PC-3 (cell line): ENCODE measurements around the gene RGL2. TPM values are rescaled to one million over a fixed set of nuclear protein-coding genes. Genes with fewer than 3 reads are reported as not detected.

Experiments used
- ATAC-seq: fragments of 200-7000 bp; cut with Tn5 transposase; 2 replicates; pipeline ENCODE4 v1.9.1; 2020; ENCODE audit warnings: mild to moderate bottlenecking, moderate library complexity
- BruUV-seq: library from RNA; stranded (reverse); fragments of 400-500 nt; replicated peaks from 2 replicates; lab custom pipeline; 2021; lab: Mats Ljungman, UMichigan
- CTCF ChIA-PET: fragments of 300-600 bp; sonication (Branson Sonifier 250); formaldehyde crosslinking; loops from one replicate; lab custom pipeline; 2022; ENCODE audit warnings: antibody characterized with exemption; lab: Charles Lee
- POLR2A ChIA-PET: fragments of 300-600 bp; sonication (Branson Sonifier 250); formaldehyde crosslinking; loops from one replicate; lab custom pipeline; 2022; ENCODE audit warnings: antibody characterized with exemption; ENCODE audit not compliant: unreplicated experiment; lab: Charles Lee
- DNase-seq: peaks from one replicate; pipeline ENCODE4 v3.0.0-alpha.2; 2015
- H2AFZ ChIP-seq: fragments of 300-600 bp; sonication (generic); 2 replicates; pipeline ENCODE4 v1.6.0; 2016; ENCODE audit warnings: antibody characterized with exemption, low read length
- H3F3A ChIP-seq: fragments of 300-600 bp; sonication (generic); one replicate; pipeline ENCODE4 v1.6.0; 2017; ENCODE audit warnings: antibody characterized with exemption, low read length, control low read depth, mild to moderate bottlenecking; ENCODE audit not compliant: unreplicated experiment
- H3K27ac ChIP-seq: fragments of 300-600 bp; sonication (generic); 2 replicates; pipeline ENCODE4 v1.5.1; 2016; ENCODE audit warnings: mild to moderate bottlenecking, low read length
- H3K27me3 ChIP-seq: fragments of 300-600 bp; sonication (generic); 2 replicates; pipeline ENCODE4 v1.6.1; 2016; ENCODE audit warnings: low read length, mixed read lengths
- H3K36me3 ChIP-seq: fragments of 300-600 bp; sonication (generic); 2 replicates; pipeline ENCODE4 v1.6.1; 2016; ENCODE audit warnings: low read depth, mixed run types, low read length, mixed read lengths
- H3K4me1 ChIP-seq: fragments of 300-600 bp; sonication (generic); 2 replicates; pipeline ENCODE4 v1.5.1; 2016; ENCODE audit warnings: low read length; ENCODE audit not compliant: insufficient read depth
- H3K4me2 ChIP-seq: fragments of 300-600 bp; sonication (generic); 2 replicates; pipeline ENCODE4 v1.6.0; 2016; ENCODE audit warnings: low read length
- H3K4me3 ChIP-seq: fragments of 300-600 bp; sonication (generic); 2 replicates; pipeline ENCODE4 v1.5.1; 2016; ENCODE audit warnings: mild to moderate bottlenecking, low read length, mixed read lengths
- H3K79me2 ChIP-seq: fragments of 300-600 bp; sonication (generic); 2 replicates; pipeline ENCODE4 v1.6.1; 2017; ENCODE audit warnings: low read length, mixed read lengths
- H3K9ac ChIP-seq: fragments of 300-600 bp; sonication (generic); 2 replicates; pipeline ENCODE4 v1.6.0; 2016; ENCODE audit warnings: mild to moderate bottlenecking, low read length
- H3K9me2 ChIP-seq: fragments of 300-600 bp; sonication (generic); replicated peaks from 2 replicates; pipeline ENCODE4 v1.6.1; 2016; ENCODE audit warnings: mixed run types, low read length, mixed read lengths
- H3K9me3 ChIP-seq: fragments of 300-600 bp; sonication (generic); 2 replicates; pipeline ENCODE4 v1.6.1; 2016; ENCODE audit warnings: low read length, mixed read lengths
- H4K20me1 ChIP-seq: fragments of 300-600 bp; sonication (generic); 2 replicates; pipeline ENCODE4 v1.6.1; 2016; ENCODE audit warnings: low read length, mixed read lengths
- EZH2 ChIP-seq: fragments of 300-600 bp; sonication (generic); IDR thresholded peaks from one replicate; pipeline ENCODE4 v1.6.1; 2017; ENCODE audit warnings: antibody characterized with exemption, mild to moderate bottlenecking, low read length; ENCODE audit not compliant: unreplicated experiment
- EZH2phosphoT487 ChIP-seq: fragments of 300-600 bp; sonication (generic); IDR thresholded peaks from 2 replicates; pipeline ENCODE4 v1.6.1; 2018; ENCODE audit warnings: mild to moderate bottlenecking, antibody characterized with exemption, low read length, borderline replicate concordance
- intact Hi-C: fragments of 100-400 bp; cut with micrococcal nuclease; formaldehyde crosslinking; loops from 2 replicates; pipeline ENCODE4 v1.9.0; 2023
- total RNA-seq: library from RNA; depleted of rRNA; stranded (reverse); fragments of >200 nt; gene quantifications from 2 replicates; pipeline ENCODE4 v1.2.3, GENCODE V29; 2014
- TF ChIP-seq, protein P1 (sequence below): fragments of 300-600 bp; sonication (generic); conservative IDR thresholded peaks from 2 replicates; pipeline ENCODE4 v1.5.1; 2017; ENCODE audit warnings: antibody characterized with exemption, low read depth, mild to moderate bottlenecking, low read length

Gene RGL2
- total RNA-seq, 1 experiment from 2014 or later = 34.9 TPM

DNA sequence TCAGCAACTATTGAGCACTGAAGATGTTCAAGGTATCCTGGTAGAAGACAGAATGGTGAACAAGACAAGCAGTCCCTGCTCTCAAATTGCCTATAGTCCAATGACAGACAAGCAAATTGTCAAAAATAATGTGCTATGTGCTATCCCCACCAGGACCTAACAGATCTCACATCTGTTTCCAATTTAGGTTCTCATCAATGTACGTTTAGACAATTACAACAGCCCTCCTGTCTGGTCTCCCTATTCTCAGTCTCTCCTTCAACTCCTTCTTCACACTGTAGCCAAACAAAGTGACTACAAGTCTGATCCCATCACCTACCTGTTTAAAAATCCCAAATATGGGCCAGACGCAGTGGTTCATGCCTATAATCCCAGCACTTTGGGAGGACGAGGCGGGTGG, 7.6 kb upstream of the RGL2 start:
- Histone ChIP-seq H2AFZ (no peak overlapping the region), H3K4me3 (no peak overlapping the region), H3F3A (no peaks in the 10 kb centered on the region), H3K9ac (no peak overlapping the region), H3K79me2 (peaks cover 27% of the 10 kb centered on the region), H3K9me2 (no peaks in the 10 kb centered on the region), H4K20me1 (no peaks in the 10 kb centered on the region), H3K4me1 (no peaks in the 10 kb centered on the region), H3K27me3 (no peaks in the 10 kb centered on the region), H3K9me3 (no peaks in the 10 kb centered on the region), H3K4me2 (no peak overlapping the region), H3K36me3 (peaks cover 7% of the 10 kb centered on the region), H3K27ac (no peak overlapping the region)
- no TSS peak for BruUV-seq
- no peak for TF ChIP-seq EZH2phosphoT487
- TF ChIP-seq, protein P1, sequence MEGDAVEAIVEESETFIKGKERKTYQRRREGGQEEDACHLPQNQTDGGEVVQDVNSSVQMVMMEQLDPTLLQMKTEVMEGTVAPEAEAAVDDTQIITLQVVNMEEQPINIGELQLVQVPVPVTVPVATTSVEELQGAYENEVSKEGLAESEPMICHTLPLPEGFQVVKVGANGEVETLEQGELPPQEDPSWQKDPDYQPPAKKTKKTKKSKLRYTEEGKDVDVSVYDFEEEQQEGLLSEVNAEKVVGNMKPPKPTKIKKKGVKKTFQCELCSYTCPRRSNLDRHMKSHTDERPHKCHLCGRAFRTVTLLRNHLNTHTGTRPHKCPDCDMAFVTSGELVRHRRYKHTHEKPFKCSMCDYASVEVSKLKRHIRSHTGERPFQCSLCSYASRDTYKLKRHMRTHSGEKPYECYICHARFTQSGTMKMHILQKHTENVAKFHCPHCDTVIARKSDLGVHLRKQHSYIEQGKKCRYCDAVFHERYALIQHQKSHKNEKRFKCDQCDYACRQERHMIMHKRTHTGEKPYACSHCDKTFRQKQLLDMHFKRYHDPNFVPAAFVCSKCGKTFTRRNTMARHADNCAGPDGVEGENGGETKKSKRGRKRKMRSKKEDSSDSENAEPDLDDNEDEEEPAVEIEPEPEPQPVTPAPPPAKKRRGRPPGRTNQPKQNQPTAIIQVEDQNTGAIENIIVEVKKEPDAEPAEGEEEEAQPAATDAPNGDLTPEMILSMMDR = no peak
- TF ChIP-seq EZH2 = no peak
- DNase-seq (no peak), ATAC-seq (no peak)
- ChIA-PET CTCF (no interaction called here), POLR2A (no interaction called here)
- intact Hi-C loops = no loop called here

DNA sequence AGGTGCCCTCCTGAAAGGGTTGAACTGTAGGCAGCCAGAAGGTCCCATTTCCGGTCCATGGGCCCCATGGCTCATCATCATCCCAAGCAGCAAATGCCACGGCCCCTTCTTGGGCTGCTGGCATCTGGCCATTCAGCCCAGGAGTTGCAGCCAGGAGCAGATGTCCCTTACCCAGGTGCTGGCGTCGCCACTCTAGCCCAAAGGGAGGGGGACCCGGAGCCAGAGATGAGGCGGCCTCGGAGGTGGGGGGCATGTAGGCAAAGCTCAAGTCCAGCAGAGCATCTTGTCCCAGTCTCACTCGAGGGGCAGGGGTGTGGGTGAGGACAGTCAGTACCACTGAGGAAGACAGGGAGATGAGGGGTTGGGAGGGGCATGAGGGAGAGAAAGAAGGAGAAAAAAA, 6.3 kb upstream of the RGL2 start:
- CTCF ChIA-PET = no interaction called here
- ATAC-seq = no peak
- Histone ChIP-seq H3K9ac (no peak overlapping the region), H3K4me1 (peaks cover 7% of the 10 kb centered on the region), H3K36me3 (peaks cover 7% of the 10 kb centered on the region), H3K9me2 (no peaks in the 10 kb centered on the region), H2AFZ (no peak overlapping the region), H3K79me2 (peaks cover 24% of the 10 kb centered on the region), H3K4me3 (no peak overlapping the region), H3K4me2 (no peak overlapping the region), H3F3A (peaks cover 1% of the 10 kb centered on the region), H4K20me1 (no peaks in the 10 kb centered on the region), H3K9me3 (no peaks in the 10 kb centered on the region), H3K27me3 (no peaks in the 10 kb centered on the region), H3K27ac (no peak overlapping the region)
- no peak for DNase-seq
- intact Hi-C loops = no loop called here
- POLR2A ChIA-PET = no interaction called here
- BruUV-seq = no TSS peak
- TF ChIP-seq EZH2phosphoT487 (no peak), EZH2 (no peak)
- TF ChIP-seq, protein P1 = no peak

DNA sequence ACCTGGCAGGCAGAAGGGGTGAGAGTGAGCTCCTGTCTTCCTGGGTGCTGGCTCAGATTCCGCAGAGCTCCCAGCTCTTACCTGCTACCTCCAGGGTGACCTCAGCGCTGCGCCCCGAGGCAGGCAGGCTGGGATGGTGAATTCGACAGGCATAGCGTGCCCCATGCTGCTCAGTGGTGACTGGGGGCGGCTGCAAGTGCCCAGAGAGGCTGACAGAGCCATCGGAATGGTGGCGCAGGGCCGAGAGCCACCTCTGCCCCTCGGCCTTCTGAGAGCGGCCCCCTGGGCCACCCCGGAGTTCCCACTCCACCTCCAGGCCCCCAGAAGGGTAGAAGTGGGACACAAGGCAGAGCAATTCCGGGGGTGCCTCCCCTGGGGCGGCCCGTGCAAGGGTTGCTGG, 5.5 kb upstream of the RGL2 start:
- Histone ChIP-seq H4K20me1 (no peaks in the 10 kb centered on the region), H3K4me2 (no peak overlapping the region), H3K27ac (no peak overlapping the region), H3K27me3 (no peaks in the 10 kb centered on the region), H3K4me3 (no peak overlapping the region), H3K9me3 (no peaks in the 10 kb centered on the region), H3K36me3 (peaks cover 7% of the 10 kb centered on the region), H3K4me1 (peaks cover 7% of the 10 kb centered on the region), H3K9ac (no peak overlapping the region), H3K9me2 (no peaks in the 10 kb centered on the region), H2AFZ (no peak overlapping the region), H3F3A (peaks cover 3% of the 10 kb centered on the region), H3K79me2 (peaks cover 23% of the 10 kb centered on the region)
- POLR2A ChIA-PET = interaction anchor here (0.6 kb wide), 1 partner anchor 15 kb away, joined by 3 read pairs; no protein-coding TSS in a partner anchor
- intact Hi-C loops = no loop called here
- TF ChIP-seq, protein P1 = no peak
- TF ChIP-seq EZH2phosphoT487 = no peak
- TF ChIP-seq EZH2 = no peak
- DNase-seq (no peak), ATAC-seq (no peak)
- CTCF ChIA-PET = no interaction called here
- BruUV-seq = no TSS peak
